Activated T-cell treated with anti-CD3 and anti-CD28 coated beads for 4 hours (primary cell): ENCODE results near the gene COQ10A.
"Not testable (repeated sequence)": the region's sequence is repeated elsewhere in the genome, so short reads cannot be mapped to it uniquely, and the experiment has no call there.

ENCODE experiments used
- DNase-seq: peaks from one replicate; pipeline ENCODE4 v3.0.0-alpha.2; 2020

Gene COQ10A

DNA sequence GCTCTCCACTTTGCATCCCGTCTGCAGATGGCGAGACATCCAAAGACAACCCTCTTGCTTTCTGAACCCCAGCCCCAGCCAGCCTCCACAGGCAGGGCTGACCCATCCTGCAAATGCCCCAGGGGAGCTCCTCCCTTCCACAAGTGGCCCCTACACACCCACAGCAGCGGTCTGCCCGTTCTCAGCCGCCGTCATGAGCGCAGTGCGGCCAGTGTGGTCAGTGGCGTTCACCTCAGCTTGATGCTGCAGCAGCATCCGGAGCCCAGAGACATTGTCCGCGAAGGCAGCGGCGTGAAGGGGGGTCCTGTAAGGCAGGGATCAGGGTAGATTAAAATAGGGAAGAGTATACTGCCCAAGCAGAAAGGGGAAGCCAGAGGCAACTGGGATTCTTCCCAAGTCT lies 22.2 kb upstream of the COQ10A start:
- DNase-seq, result no peak

GRCh38 chr12:56247923-56248322 lies 18.8 kb upstream of the COQ10A start:
- DNase-seq, result no peak

DNA sequence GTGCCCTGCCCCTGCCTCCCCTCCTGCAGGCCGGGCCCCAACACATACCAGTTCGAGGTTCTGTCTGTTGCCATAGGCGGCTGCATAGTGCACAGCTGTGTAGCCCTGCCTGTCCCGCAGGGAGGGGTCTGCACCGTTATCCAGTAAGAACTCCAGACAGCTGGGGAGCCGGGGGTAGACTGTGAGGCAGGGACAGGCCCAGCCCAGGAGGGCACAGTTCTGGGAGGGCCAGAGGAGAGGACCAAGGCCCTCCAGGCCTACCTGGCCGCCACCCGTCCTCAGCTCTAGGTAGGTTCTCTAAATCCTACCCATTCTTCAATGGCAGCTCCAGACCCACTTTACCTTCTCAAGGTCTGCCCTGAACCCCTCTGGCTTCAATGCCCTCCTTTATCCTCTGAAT lies 18.0 kb upstream of the COQ10A start:
- no peak for DNase-seq

- no peak for DNase-seq
Observed at GRCh38 chr12:56252649-56253048, 14.1 kb upstream of the COQ10A start.

DNA sequence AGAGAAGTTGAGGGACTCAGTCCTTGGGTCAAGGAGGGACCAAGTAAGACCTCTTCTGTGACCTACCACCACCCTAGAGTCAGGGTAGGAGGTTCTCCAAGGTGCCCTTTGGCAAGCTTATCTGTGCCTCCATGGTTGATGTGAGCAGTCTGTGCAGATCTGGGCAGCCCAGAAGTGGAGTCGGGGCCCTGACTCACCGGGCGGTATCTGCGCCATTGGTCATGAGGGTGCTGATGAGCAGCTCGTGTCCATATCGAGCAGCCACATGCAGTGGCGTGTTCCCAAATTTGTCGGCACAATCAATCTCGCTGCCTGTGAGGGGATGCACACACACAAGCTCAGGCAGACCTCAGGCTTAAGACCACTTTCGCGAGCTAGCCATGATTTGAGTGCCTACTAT lies 13.7 kb upstream of the COQ10A start:
- no peak for DNase-seq

DNA sequence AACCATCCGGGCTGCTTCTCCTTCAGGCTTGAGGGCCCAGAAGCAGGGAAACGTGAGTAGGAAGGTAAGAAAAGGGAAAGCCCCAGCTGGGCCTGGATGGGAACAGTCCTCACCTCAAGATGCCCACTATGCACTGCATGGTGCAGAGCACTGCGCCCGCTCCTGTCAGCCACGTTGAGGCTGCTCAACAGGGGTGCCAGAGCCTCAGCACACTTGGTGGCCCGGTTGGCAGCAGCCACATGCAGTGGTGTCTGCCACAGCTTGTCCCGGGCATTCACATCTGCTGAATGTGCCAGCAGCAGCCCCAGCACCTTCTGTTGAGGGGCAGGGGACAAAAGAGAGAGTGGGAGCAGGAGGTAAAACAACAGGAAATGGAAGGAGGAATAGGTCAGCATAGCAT lies 11.1 kb upstream of the COQ10A start:
- no peak for DNase-seq

DNA sequence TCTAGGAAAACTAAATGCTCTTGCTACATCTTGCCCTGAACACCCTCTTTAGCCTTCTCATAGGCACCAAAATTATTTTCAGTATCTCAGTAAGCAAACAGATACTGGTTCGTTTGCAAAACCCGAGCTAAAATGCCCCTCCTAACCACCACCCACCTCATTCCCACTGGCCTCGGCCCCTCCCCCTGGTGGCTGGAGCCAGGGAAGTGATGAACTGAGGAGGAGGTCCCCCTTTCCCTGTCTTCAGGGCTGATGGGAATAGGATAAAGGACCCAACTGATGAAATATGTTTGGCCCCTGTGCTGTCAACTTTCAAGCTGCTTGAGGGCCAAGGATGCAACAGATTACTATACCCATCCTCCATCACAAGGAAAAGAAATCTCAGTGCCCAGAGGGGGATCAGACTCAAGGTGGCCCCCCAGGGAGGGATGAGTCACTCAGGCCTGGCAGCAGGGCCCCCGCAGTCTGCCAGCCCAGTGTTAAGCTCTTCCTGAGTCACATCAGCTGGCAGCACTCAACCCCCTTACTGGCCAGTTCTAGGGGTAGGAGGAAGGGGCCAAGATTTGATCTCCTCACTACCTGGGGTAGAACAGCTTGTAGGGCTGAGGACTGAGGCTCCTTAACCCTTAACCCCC lies 10.3 kb upstream of the COQ10A start:
- DNase-seq, result no peak

DNA sequence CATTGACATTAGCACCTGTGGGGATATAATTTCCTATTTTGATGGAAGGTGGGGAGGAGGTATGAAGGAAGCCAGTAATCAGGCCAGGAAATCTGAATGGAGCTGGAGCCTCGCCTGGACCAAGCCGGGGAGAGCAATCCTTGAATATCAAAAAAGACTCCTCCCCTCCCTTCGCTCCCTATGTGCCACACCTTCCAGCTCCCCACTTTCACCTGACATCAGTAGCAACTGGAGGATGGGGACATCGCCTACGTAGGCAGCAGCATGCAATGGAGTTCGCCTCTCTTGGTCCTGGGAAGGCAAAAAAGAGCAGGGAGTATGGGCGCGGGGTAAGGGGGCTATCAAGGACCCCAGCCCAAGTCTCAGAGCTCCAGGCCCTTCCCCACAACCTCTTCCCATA lies 9.7 kb upstream of the COQ10A start:
- DNase-seq, result no peak

DNA sequence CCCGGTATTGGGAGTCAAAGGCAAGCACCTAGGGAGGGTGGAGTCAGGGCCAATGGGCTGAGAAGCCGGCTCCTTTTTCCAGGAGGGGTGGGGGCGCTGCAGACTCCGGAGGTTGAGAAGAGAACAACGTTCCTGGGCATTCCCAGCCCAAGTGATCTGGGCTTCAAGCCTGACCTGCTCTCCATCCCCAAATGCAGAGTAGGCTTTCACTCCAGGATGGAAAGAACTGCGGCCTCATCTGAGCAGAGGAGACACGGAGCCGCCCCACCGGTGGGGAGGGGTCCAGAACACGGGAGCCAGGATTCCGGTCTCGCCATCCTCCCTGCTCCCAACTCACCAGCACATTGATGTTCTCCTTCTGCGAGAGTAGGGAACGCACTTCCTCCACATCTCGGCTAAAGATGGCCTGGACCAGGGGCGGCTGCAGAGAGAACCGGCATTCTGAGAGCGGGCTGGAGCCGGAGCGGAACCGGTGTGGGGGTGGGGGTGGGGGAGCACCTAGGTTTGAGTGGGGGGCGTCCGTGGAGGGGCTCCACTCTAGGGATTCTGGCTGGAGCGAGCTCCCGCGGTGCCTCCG lies 9.2 kb upstream of the COQ10A start:
- DNase-seq, result no peak

GRCh38 chr12:56258068-56258819 lies 8.5 kb upstream of the COQ10A start, which contains the start of gene ANKRD52:
Gene ANKRD52 (minus strand): TSS chr12:56258384. CDS start chr12:56258269, 115 bp downstream.
- peak; percentile 64 for DNase-seq

GRCh38 chr12:56258820-56259183 lies 7.9 kb upstream of the COQ10A start:
- no peak for DNase-seq

- DNase-seq, result no peak
Observed at GRCh38 chr12:56260380-56260779, 6.4 kb upstream of the COQ10A start.

DNA sequence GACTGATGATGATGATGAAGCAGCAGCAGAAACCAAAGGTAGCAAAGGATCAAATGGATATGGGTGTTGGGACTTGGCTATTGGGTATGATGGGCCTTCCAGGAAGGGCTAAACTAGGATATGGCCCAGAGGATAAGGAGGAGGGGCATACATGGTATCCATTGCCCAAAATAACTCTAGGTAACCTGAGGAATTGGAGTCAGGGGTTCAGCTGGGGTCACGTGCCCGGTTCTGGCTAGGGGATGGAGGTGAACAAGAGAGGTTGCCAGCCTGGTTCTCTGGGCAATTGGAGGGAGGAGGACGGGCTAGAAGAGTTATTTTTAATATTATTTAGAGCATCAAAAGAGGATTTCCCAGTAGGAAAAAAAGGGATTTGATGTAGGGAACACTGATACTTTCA lies 5.8 kb upstream of the COQ10A start:
- DNase-seq, result no peak

- no peak for DNase-seq
Observed at GRCh38 chr12:56261503-56262232, 5.1 kb upstream of the COQ10A start.

GRCh38 chr12:56262955-56263354 lies 3.8 kb upstream of the COQ10A start:
- not testable (repeated sequence) for DNase-seq

DNA sequence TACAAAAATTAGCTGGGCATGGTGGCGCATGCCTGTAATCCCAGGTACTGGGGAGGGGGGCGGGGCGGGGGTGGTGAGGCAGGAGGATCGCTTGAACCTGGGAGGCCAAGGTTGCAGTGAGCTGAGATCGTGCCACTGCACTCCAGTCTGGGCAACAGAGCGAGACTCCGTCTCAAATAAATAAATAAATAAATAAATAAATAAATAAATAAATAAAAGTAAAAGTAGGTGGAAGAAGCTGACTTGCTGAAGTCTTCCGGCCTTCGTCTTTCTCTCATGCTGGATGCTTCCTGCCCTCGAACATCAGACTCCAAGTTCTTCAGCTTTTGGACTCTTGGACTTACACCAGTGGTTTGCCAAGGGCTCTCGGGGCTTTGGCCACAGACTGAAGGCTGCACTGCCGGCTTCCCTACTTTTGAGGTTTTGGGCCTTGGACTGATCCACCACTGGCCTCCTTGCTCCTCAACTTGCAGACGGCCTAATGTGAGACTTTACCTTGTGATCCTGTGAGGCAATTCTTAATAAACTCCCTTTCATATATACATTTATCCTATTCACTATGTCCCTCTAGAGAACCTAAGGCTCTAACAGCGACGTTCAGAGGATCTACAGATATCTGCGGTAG lies 562 bp upstream of the COQ10A start:
- DNase-seq, result not testable (repeated sequence)

GRCh38 chr12:56267443-56268071 lies 815 bp downstream of the COQ10A start:
- DNase-seq, result no peak

GRCh38 chr12:56271031-56271430 lies 4.3 kb downstream of the COQ10A start:
- no peak for DNase-seq

- not testable (repeated sequence) for DNase-seq
Observed at GRCh38 chr12:56272468-56272867, 5.7 kb downstream of the COQ10A start.

- DNase-seq, result no peak
Observed at GRCh38 chr12:56274299-56274698, 7.6 kb downstream of the COQ10A start.

DNA sequence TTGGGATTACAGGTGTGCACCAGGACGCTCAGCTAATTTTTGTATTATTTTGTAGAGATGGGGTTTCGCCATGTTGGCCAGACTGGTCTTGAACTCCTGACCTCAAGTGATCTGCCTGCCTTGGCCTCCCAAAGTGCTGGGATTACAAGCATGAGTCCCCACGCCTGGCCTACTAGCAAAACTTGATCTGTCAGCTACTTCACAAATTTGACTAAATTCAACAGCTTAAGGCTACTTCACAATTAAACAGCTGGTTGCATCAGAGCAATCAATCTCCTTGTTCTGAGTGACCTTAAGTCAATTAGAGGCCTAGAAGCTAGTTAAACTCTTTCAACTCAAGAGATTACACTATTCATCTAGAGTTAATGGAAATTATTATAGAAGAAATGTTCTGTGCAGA lies 12.2 kb downstream of the COQ10A start:
- DNase-seq, result no peak

DNA sequence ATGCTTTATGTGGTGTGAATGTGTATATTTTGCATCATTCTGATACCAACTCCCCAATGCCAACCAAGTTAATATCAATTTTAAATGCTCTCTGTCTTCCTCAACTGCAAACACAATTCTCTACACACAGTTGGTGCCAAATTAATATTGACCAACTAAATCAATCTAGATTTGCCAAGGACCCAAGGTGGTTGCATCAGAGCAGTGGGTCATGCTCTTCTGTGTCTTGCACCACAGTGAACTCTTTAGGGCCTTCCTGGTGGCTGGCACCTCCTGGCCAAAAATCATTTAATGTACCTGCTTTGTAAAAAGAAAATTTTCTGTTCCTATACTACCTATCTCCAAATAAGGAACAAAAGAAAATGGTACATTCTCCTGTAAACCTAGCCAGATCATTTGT lies 14.1 kb downstream of the COQ10A start:
- DNase-seq, result no peak

GRCh38 chr12:56282030-56282429 lies 15.3 kb downstream of the COQ10A start:
- DNase-seq, result no peak
